Measurements from ENCODE around the gene EYA2.

The EYA2 gene

GRCh38 chr20:47095690-47096089 is 201.0 kb downstream of the EYA2 start:
- no peak for TF ChIP-seq CTCF (IDR thresholded peaks at IDR 0.05; ENCODE audit: insufficient read depth, low read depth, low read length, missing control alignments)
- H3K4me3 ChIP-seq (ENCODE audit: low read length), result no peak overlapping the region

GRCh38 chr20:47097691-47098622 is 203.3 kb downstream of the EYA2 start:
- DNase-seq (ENCODE audit: low read depth), result no peak
- H3K4me3 ChIP-seq (ENCODE audit: low read length), result no peak overlapping the region
- TF ChIP-seq CTCF (IDR thresholded peaks at IDR 0.05; ENCODE audit: insufficient read depth, low read depth, low read length, missing control alignments), result no peak

More at GRCh38 chr20:47095690-47096089, 201.0 kb downstream of the EYA2 start:
- no peak for DNase-seq (ENCODE audit: low read depth)

GRCh38 chr20:47099093-47099492 is 204.4 kb downstream of the EYA2 start:
- no peak for DNase-seq (ENCODE audit: low read depth)
- TF ChIP-seq CTCF (IDR thresholded peaks at IDR 0.05; ENCODE audit: insufficient read depth, low read depth, low read length, missing control alignments), result no peak
- H3K4me3 ChIP-seq (ENCODE audit: low read length), result no peak overlapping the region

GRCh38 chr20:47099825-47100441 is 205.3 kb downstream of the EYA2 start:
- H3K4me3 ChIP-seq (ENCODE audit: low read length), result no peak overlapping the region
- no peak for TF ChIP-seq CTCF (IDR thresholded peaks at IDR 0.05; ENCODE audit: insufficient read depth, low read depth, low read length, missing control alignments)
- DNase-seq (ENCODE audit: low read depth), result no peak

GRCh38 chr20:47102629-47103028 is 208.0 kb downstream of the EYA2 start:
- no peak overlapping the region for H3K4me3 ChIP-seq (ENCODE audit: low read length)
- no peak for DNase-seq (ENCODE audit: low read depth)
- TF ChIP-seq CTCF (IDR thresholded peaks at IDR 0.05; ENCODE audit: insufficient read depth, low read depth, low read length, missing control alignments), result no peak

GRCh38 chr20:47106786-47107185 is 212.1 kb downstream of the EYA2 start:
- H3K4me3 ChIP-seq (ENCODE audit: low read length), result no peak overlapping the region
- TF ChIP-seq CTCF (IDR thresholded peaks at IDR 0.05; ENCODE audit: insufficient read depth, low read depth, low read length, missing control alignments), result no peak
- DNase-seq (ENCODE audit: low read depth), result no peak

Measured in epithelial cell of esophagus (primary cell).